Neural cell (in vitro differentiated cells): Measurements from ENCODE around the gene SNX33.

ENCODE experiments used
- EZH2 ChIP-seq: fragments of 200-600, 300-800 bp; shearing (Covaris generic), sonication (generic); IDR thresholded peaks from 2 replicates; pipeline ENCODE4 v1.6.1; 2014; ENCODE audit warnings: antibody characterized with exemption, low read length, borderline replicate concordance, mild to moderate bottlenecking; ENCODE audit not compliant: insufficient read depth, poor library complexity, severe bottlenecking
- MXI1 ChIP-seq: fragments of 450-650 bp; conservative IDR thresholded peaks from 2 replicates; pipeline ENCODE4 v1.6.1; 2014; ENCODE audit warnings: antibody characterized with exemption, mild to moderate bottlenecking; ENCODE audit not compliant: poor library complexity, severe bottlenecking
- POLR2AphosphoS5 ChIP-seq: IDR thresholded peaks from 2 replicates; pipeline ENCODE4 v1.6.1; 2012
- TF ChIP-seq, protein P1 (sequence below): fragments of 450-650 bp; IDR thresholded peaks from 2 replicates; pipeline ENCODE4 v1.5.1; 2014; ENCODE audit warnings: antibody characterized with exemption, mild to moderate bottlenecking, moderate library complexity; ENCODE audit not compliant: poor library complexity, severe bottlenecking
- TF ChIP-seq, protein P2 (sequence below): IDR thresholded peaks from 2 replicates; pipeline ENCODE4 v1.6.1; 2012; ENCODE audit warnings: borderline replicate concordance

DNA sequence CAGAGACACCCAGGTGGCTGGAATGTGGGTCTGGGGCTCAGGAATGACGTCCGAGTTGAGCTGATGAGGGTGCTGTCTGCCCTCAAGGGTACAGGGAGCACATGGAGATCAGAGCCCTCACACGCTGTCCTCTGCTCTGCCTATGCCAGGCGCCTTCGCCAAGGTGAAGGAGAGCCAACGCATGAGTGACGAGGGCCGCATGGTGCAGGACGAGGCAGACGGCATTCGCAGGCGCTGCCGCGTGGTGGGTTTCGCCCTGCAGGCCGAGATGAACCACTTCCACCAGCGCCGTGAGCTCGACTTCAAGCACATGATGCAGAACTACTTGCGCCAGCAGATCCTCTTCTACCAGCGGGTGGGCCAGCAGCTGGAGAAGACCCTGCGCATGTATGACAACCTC lies 9.1 kb downstream of the SNX33 start:
- TF ChIP-seq EZH2 (no peak), MXI1 (no peak), POLR2AphosphoS5 (no peak)
- TF ChIP-seq, protein P1, sequence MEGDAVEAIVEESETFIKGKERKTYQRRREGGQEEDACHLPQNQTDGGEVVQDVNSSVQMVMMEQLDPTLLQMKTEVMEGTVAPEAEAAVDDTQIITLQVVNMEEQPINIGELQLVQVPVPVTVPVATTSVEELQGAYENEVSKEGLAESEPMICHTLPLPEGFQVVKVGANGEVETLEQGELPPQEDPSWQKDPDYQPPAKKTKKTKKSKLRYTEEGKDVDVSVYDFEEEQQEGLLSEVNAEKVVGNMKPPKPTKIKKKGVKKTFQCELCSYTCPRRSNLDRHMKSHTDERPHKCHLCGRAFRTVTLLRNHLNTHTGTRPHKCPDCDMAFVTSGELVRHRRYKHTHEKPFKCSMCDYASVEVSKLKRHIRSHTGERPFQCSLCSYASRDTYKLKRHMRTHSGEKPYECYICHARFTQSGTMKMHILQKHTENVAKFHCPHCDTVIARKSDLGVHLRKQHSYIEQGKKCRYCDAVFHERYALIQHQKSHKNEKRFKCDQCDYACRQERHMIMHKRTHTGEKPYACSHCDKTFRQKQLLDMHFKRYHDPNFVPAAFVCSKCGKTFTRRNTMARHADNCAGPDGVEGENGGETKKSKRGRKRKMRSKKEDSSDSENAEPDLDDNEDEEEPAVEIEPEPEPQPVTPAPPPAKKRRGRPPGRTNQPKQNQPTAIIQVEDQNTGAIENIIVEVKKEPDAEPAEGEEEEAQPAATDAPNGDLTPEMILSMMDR, result no peak
- TF ChIP-seq, protein P2, sequence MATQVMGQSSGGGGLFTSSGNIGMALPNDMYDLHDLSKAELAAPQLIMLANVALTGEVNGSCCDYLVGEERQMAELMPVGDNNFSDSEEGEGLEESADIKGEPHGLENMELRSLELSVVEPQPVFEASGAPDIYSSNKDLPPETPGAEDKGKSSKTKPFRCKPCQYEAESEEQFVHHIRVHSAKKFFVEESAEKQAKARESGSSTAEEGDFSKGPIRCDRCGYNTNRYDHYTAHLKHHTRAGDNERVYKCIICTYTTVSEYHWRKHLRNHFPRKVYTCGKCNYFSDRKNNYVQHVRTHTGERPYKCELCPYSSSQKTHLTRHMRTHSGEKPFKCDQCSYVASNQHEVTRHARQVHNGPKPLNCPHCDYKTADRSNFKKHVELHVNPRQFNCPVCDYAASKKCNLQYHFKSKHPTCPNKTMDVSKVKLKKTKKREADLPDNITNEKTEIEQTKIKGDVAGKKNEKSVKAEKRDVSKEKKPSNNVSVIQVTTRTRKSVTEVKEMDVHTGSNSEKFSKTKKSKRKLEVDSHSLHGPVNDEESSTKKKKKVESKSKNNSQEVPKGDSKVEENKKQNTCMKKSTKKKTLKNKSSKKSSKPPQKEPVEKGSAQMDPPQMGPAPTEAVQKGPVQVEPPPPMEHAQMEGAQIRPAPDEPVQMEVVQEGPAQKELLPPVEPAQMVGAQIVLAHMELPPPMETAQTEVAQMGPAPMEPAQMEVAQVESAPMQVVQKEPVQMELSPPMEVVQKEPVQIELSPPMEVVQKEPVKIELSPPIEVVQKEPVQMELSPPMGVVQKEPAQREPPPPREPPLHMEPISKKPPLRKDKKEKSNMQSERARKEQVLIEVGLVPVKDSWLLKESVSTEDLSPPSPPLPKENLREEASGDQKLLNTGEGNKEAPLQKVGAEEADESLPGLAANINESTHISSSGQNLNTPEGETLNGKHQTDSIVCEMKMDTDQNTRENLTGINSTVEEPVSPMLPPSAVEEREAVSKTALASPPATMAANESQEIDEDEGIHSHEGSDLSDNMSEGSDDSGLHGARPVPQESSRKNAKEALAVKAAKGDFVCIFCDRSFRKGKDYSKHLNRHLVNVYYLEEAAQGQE, result no peak
